ENCODE measurements around the gene THYN1. TPM values are rescaled to one million over a fixed set of nuclear protein-coding genes. Genes with fewer than 3 reads are reported as not detected.

The THYN1 gene
- total and polyA plus RNA-seq, 2 of the 13 experiments (the other 11 are each of a cell fraction or from before 2014, with no cell fraction given): 36.1 to 87.6 TPM

DNA sequence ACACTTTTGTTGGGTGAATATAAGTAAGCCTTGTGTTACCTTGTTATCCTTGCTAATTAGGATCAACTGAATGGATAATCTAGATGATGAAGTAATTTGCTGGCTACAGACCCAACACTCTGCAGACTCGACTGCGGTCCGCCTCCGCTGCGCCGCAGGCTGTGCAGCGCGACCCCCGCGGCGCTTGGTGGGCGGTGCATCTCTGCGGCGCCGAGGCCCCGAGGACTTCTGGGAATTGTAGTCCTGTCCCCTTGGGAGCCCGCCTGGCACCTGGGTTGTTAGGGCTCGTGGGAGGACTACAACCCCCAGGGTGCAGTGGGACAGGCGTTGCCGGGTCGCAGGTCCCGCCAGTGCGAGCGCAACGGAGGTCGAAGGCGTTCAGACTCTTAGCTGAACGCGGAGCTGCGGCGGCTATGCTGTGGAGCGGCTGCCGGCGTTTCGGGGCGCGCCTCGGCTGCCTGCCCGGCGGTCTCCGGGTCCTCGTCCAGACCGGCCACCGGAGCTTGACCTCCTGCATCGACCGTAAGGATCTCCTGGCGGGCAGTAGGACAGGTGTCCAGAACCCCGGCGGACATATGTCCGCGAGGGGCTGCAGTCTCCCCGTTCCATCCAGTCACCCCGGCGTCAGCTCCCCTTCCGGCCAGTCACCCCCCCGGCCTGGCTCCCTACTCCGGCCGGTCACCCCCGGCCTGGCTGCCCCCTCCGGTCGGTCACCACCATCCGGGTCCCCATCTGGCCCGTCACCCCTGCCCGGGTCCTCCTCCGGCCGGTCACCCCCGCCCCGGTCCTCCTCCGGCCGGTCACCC lies at the start of gene THYN1, which contains the start of gene ACAD8 (continued):
- TF ChIP-seq, protein P1, sequence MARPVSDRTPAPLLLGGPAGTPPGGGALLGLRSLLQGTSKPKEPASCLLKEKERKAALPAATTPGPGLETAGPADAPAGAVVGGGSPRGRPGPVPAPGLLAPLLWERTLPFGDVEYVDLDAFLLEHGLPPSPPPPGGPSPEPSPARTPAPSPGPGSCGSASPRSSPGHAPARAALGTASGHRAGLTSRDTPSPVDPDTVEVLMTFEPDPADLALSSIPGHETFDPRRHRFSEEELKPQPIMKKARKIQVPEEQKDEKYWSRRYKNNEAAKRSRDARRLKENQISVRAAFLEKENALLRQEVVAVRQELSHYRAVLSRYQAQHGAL (CRISPR knock-in tag; IDR thresholded peaks at IDR 0.05; ENCODE audit: not compliant biosample characterization): no peak
- peak; percentile 80; the same call in 1 of the 2 replicates for TF ChIP-seq MIER3 (CRISPR knock-in tag; IDR thresholded peaks at IDR 0.05; ENCODE audit: borderline replicate concordance)
- TF ChIP-seq WIZ (CRISPR knock-in tag; IDR thresholded peaks at IDR 0.05): no peak
- TF ChIP-seq KLF9 (CRISPR knock-in tag; IDR thresholded peaks at IDR 0.05; ENCODE audit: low read depth): no peak; the same call in 1 of the 2 replicates
- no peak for TF ChIP-seq ZNF264 (CRISPR knock-in tag; IDR thresholded peaks at IDR 0.05)
- TF ChIP-seq ISL2 (CRISPR knock-in tag; IDR thresholded peaks at IDR 0.05): no peak
- no peak for TF ChIP-seq NFE2L2 (IDR thresholded peaks at IDR 0.05; ENCODE audit: low read length)
- peak; percentile 47; the same call in 1 of the 2 replicates for TF ChIP-seq TOE1 (CRISPR knock-in tag; IDR thresholded peaks at IDR 0.05)
- TF ChIP-seq, protein P2, sequence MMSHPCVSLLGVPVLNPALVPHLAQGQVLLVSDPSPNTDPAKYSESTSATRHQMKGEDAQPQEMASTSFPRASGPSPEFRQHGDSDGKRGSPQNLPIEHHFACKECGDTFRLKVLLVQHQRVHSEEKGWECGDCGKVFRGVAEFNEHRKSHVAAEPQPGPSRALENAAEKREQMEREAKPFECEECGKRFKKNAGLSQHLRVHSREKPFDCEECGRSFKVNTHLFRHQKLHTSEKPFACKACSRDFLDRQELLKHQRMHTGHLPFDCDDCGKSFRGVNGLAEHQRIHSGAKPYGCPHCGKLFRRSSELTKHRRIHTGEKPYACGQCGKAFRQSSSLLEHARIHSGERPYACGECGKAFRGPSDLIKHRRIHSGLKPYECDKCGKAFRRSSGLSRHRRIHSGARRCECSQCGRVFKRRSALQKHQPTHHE (CRISPR knock-in tag; IDR thresholded peaks at IDR 0.05; ENCODE audit: borderline replicate concordance): 0 out of 2 replicates have a peak, but pooled peaks have one; percentile 47
- TF ChIP-seq ZNF451 (CRISPR knock-in tag; IDR thresholded peaks at IDR 0.05): no peak
- TF ChIP-seq ZNF10 (CRISPR knock-in tag; IDR thresholded peaks at IDR 0.05; ENCODE audit: borderline replicate concordance, low read depth): no peak
- TF ChIP-seq CEBPG (CRISPR knock-in tag; IDR thresholded peaks at IDR 0.05): peak; percentile 23; the same call in 1 of the 2 replicates
- no peak for TF ChIP-seq MEIS1 (CRISPR knock-in tag; IDR thresholded peaks at IDR 0.05; ENCODE audit: borderline replicate concordance)
- TF ChIP-seq SRY (CRISPR knock-in tag; IDR thresholded peaks at IDR 0.05): 0 out of 2 replicates have a peak, but pooled peaks have one; percentile 23
- TF ChIP-seq, protein P3, sequence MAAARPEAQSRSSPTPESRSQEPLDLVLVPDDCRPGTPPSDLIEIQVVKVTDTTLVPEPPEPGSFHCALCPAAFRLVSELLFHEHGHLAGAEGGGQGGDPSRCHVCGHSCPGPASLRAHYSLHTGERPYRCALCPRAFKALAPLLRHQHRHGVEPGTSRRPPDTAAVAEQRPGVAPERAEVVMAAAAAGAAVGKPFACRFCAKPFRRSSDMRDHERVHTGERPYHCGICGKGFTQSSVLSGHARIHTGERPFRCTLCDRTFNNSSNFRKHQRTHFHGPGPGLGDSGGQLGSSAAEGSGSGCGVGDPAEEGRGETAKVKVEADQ (CRISPR knock-in tag; IDR thresholded peaks at IDR 0.05; ENCODE audit: borderline replicate concordance): peak; percentile 68; the same call in 1 of the 2 replicates
- TF ChIP-seq ZNF337 (CRISPR knock-in tag; IDR thresholded peaks at IDR 0.05; ENCODE audit: borderline replicate concordance, low read depth): peak; percentile 67; the same call in 1 of the 2 replicates
- TF ChIP-seq, protein P4, sequence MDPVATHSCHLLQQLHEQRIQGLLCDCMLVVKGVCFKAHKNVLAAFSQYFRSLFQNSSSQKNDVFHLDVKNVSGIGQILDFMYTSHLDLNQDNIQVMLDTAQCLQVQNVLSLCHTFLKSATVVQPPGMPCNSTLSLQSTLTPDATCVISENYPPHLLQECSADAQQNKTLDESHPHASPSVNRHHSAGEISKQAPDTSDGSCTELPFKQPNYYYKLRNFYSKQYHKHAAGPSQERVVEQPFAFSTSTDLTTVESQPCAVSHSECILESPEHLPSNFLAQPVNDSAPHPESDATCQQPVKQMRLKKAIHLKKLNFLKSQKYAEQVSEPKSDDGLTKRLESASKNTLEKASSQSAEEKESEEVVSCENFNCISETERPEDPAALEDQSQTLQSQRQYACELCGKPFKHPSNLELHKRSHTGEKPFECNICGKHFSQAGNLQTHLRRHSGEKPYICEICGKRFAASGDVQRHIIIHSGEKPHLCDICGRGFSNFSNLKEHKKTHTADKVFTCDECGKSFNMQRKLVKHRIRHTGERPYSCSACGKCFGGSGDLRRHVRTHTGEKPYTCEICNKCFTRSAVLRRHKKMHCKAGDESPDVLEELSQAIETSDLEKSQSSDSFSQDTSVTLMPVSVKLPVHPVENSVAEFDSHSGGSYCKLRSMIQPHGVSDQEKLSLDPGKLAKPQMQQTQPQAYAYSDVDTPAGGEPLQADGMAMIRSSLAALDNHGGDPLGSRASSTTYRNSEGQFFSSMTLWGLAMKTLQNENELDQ (CRISPR knock-in tag; IDR thresholded peaks at IDR 0.05; ENCODE audit: borderline replicate concordance): no peak
- no peak for TF ChIP-seq SIN3B (IDR thresholded peaks at IDR 0.05; ENCODE audit: low read length)
- no peak; the same call in 1 of the 2 replicates for TF ChIP-seq ZNF782 (CRISPR knock-in tag; IDR thresholded peaks at IDR 0.05; ENCODE audit: borderline replicate concordance)
- TF ChIP-seq FOSL2 (CRISPR knock-in tag; IDR thresholded peaks at IDR 0.05): no peak
- no peak for TF ChIP-seq ZNF121 (CRISPR knock-in tag; IDR thresholded peaks at IDR 0.05)
- no peak for TF ChIP-seq KLF15 (CRISPR knock-in tag; IDR thresholded peaks at IDR 0.05; ENCODE audit: borderline replicate concordance)
- no peak; the same call in none of the 2 replicates for TF ChIP-seq SALL2 (CRISPR knock-in tag; IDR thresholded peaks at IDR 0.05)
- no peak for TF ChIP-seq ZBTB21 (CRISPR knock-in tag; IDR thresholded peaks at IDR 0.05)
- peak; percentile 71; the same call in 1 of the 2 replicates for TF ChIP-seq NRL (CRISPR knock-in tag; IDR thresholded peaks at IDR 0.05; ENCODE audit: borderline replicate concordance)
- TF ChIP-seq PCBP1 (IDR thresholded peaks at IDR 0.05; ENCODE audit: borderline replicate concordance, low read depth, low read length): 0 out of 2 replicates have a peak, but pooled peaks have one; percentile 36
